H1 (cell line): ENCODE results near the gene CWC27. TPM values are rescaled to one million over a fixed set of nuclear protein-coding genes. Genes with fewer than 3 reads are reported as not detected.

ENCODE experiments used
- BCL11A ChIP-seq, 2 experiments: IDR thresholded peaks; one replicate each; pipeline ENCODE4 v1.6.1; 2011; ENCODE audit warnings: low read depth in 2 of 2, low read length in 2 of 2, mild to moderate bottlenecking in 2 of 2
- CBX5 ChIP-seq: fragments of 300-800, 300-1000 bp; sonication (generic); IDR thresholded peaks from 2 replicates; pipeline ENCODE4 v1.7.1; 2016; ENCODE audit warnings: antibody characterized with exemption, low read length, low read depth
- GTF2F1 ChIP-seq: IDR thresholded peaks from 2 replicates; pipeline ENCODE4 v1.6.1; 2012; ENCODE audit warnings: low read depth, low read length, improper control_type of control experiment, borderline replicate concordance
- MAFK ChIP-seq: IDR thresholded peaks from 2 replicates; pipeline ENCODE4 v1.6.1; 2012; ENCODE audit warnings: low read depth, mild to moderate bottlenecking, improper control_type of control experiment, low read length
- RAD21 ChIP-seq, 2 experiments: IDR thresholded peaks in 1 of 2; conservative IDR thresholded peaks in 1 of 2; 2 replicates each; pipeline ENCODE4 v1.6.1; 2011; ENCODE audit warnings: low read depth in 2 of 2, low read length in 2 of 2, improper control_type of control experiment in 1 of 2, inconsistent platforms in 1 of 2, mild to moderate bottlenecking in 1 of 2, moderate library complexity in 1 of 2
- SIRT6 ChIP-seq: IDR thresholded peaks from one replicate; pipeline ENCODE4 v1.7.1; 2012; ENCODE audit warnings: low read length, inconsistent platforms
- polyA plus RNA-seq, 7 experiments: library from polyadenylated mRNA; depleted of rRNA in 3 of 7; stranded (reverse) in 5 of 7; unstranded in 2 of 7; fragments of >200 nt in 5 of 7; fragments of 200-250 nt in 2 of 7; gene quantifications; 1 replicate in 5 of 7; 2 replicates in 1 of 7; 4 replicates in 1 of 7; pipeline versions ENCODE4 v1.2.1 to v1.2.3, GENCODE V29; 2011 to 2013; ENCODE audit warnings: missing spikeins in 2 of 7, mixed read lengths in 2 of 7
- total RNA-seq: library from RNA; stranded (reverse); fragmentation: NEBNext Ultra II Directional; extraction: Animal tissue kit (Norgen Biotek cat#: 25700); gene quantifications from 2 replicates; pipeline ENCODE4 v1.2.1, GENCODE V29; 2021
- TF ChIP-seq, protein P1 (sequence below): IDR thresholded peaks from 2 replicates; pipeline ENCODE4 v1.6.1; 2012; ENCODE audit warnings: inconsistent platforms

Gene CWC27
- total and polyA plus RNA-seq, 2 of the 8 experiments (the other 6 are each of a cell fraction or from before 2014, with no cell fraction given), result 24.9 to 43.4 TPM

DNA sequence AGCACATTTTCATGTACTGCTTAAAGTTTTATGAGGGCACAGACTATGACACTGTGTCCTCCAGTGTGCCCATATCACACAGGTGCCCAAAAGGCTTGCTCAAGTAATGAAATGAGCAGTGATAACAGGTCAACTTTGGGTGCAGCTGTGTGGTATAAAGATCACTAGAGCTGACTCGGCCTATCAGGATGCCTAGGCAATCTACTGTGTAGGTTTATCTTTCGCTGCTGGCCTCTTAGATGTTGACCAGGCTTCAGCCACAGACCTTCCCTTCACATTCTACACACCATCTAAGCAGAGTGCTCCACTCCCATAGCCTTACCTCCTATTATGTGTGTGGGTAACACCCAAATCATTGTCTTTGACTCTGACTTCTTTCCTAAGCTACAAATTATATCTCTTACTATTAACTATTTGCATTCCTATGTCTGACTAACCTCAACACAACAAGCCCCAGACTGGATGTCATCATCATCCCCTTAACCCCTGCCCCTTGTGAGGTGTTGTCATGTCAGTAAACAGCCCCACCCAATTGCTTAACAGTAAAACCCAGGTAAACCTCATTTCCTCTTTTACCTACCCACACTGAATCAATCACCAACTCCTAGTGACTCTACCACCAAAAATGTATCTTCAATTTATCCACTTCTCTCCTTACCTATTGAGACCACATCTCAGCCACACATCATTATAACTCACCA is 2.8 kb upstream of the CWC27 start (continued):
- no peak for TF ChIP-seq MAFK
- TF ChIP-seq GTF2F1, result no peak
- no peak for TF ChIP-seq BCL11A (IDR thresholded peaks at IDR 0.05; ENCODE audit: low read depth in 2 of 2, low read length in 2 of 2)
- TF ChIP-seq RAD21 (IDR thresholded peaks at IDR 0.05 in 1 of 2, conservative IDR thresholded peaks at IDR 0.05 in 1 of 2; ENCODE audit: low read depth in 2 of 2, low read length in 2 of 2), result no peak
- no peak for TF ChIP-seq SIRT6
- TF ChIP-seq, protein P1, sequence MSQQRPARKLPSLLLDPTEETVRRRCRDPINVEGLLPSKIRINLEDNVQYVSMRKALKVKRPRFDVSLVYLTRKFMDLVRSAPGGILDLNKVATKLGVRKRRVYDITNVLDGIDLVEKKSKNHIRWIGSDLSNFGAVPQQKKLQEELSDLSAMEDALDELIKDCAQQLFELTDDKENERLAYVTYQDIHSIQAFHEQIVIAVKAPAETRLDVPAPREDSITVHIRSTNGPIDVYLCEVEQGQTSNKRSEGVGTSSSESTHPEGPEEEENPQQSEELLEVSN, result no peak
- no peak for TF ChIP-seq CBX5
